GM12891 (cell line): ENCODE measurements around the gene ZNF862.

ENCODE experiments used
- POLR2A ChIP-seq: IDR thresholded peaks from 2 replicates; pipeline ENCODE4 v1.6.1; 2011; ENCODE audit warnings: low read depth, low read length, control low read depth
- POLR2AphosphoS5 ChIP-seq: IDR thresholded peaks from 2 replicates; pipeline ENCODE4 v1.6.1; 2011; ENCODE audit warnings: low read depth, low read length, control low read depth
- TAF1 ChIP-seq: IDR thresholded peaks from 2 replicates; pipeline ENCODE4 v1.6.1; 2011; ENCODE audit warnings: low read depth, low read length, control low read depth

GRCh38 chr7:149839933-149840332, 1.8 kb downstream of the ZNF862 start:
- TF ChIP-seq POLR2A (no peak), TAF1 (no peak), POLR2AphosphoS5 (no peak)
